ENCODE results near the gene C11orf52.
A peak's percentile ranks its signal among the peaks of the same experiment; 100 is the strongest.
"Not testable (repeated sequence)": the region's sequence is repeated elsewhere in the genome, so short reads cannot be mapped to it uniquely, and the experiment has no call there.

Gene C11orf52

GRCh38 chr11:111913031-111913861 is 5.5 kb upstream of the C11orf52 start:
- no peak for DNase-seq

DNA sequence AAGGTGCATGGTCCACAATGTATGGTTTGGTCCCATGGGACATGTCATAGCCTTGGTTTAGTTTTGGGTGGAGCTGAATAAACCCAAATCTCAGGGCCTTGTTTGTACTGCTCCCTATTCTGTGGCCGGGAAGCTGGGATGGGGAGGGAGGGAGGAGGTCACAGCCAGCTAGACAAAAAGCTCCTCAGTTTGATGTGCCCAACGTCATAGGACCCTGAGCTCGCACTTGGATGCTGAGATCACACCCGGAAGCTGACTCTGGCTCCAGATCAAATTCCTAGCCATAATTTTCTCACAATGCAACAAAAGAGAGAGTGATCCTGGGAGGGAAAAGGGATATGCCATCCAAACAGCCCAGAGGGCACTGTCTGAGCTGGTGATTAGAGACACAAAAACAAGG is 4.7 kb upstream of the C11orf52 start:
- DNase-seq = peak; percentile 8

DNA sequence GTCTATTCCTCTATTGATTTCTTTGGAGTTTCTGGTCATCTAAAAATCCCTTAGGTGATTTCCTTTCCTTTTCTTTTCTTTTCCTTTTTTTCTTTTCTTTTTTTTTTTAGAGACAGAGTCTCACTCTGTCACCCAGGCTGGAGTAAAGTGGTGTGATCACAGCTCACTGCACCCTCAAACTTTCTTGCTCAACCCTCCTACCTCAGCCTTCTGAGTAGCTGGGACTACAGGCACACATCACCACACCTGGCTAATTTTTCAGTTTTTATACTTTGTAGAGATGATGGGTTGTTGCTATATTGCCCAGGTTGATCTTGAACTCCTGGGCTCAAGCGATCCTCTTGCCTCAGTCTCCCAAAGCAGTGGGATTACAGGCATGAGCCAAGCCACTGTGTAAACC is 1.9 kb upstream of the C11orf52 start:
- no peak for DNase-seq

DNA sequence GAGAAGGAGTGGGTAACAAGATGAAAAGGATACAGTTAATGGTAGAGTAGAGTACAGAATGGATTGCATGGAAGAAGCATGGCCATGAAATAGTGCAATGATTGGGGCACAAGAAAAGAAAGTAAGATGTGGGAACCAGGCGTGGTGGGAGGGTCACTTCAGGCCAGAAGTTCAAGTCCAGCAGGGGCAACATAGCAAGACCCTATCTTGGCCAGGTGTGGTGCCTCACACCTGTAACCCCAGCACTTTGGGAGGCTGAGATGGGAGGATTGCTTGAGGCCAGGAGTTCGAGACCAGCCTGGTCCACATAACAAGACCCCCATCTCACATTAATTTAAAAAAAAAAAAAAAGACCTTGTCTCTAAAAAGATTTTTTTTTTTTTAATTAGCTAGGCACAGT is 1.4 kb upstream of the C11orf52 start:
- DNase-seq = no peak

- no peak for DNase-seq
Measured at GRCh38 chr11:111917788-111918187, 925 bp upstream of the C11orf52 start.

DNA sequence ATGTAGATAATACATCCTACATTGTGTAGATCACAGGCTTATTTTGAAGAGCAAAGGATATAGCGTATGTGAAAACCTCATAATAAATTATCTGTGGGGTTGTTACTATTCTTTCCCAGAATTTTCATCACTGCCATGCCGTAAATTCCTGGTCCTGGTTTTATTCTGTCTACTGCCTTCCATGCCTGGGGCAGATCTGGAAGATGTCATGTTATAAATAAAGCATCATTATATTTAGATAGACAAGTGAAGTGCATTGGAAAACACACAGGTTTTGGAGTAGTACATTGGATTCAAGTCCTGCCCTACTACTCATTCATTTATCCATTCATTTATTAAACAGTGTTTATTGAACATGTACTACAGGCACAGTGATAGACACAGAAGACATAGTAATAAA is 2.2 kb downstream of the C11orf52 start:
- DNase-seq = no peak

DNA sequence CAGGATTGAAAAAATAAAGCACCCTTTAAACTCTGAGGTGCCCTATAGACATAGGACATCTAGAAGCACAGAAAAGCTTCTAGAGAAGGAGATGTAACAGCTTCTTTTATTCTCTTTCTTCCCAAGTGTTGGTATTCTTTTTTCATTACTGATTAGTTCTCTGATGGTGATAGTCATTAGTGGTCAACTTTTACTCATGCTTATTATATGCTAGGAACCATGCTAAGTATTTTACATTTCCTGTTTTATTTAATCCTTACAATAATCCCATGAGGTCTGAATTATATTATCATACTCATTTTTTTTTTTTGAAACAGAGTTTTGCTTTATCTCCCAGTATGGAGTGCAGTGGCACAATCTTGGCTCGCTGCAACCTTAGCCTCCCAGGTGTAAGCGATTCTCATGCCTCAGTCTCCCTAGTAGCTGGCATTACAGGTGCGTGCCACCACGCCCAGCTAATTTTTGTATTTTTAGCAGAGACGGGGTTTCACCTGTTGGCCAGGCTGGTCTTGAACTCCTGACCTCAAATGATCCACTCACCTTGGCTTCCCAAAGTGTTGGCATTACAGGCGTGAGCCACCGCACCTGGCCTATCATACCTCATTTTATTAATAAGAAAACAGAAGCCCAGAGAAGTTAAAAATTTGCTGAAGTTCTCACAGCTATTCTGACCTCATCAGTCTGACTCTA is 3.0 kb downstream of the C11orf52 start:
- no peak for DNase-seq

DNA sequence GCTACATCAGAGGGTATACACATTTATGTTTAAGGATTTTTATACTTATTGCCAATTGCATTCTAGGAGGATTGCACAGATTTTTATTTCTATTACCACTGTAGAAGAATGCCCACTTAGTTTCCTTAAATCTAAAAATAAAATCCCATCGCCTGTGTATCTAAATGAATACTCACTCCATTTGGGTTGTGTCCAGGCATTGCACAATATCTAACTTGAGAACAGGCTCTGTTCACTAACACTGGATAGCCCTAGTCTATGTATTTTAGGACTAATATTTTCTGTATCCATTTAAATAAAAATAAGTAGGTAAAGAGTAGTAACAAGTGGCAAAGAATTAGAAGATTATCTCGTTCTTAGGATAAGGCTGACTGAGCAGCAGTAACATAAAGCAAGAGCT is 4.1 kb downstream of the C11orf52 start:
- peak; percentile 71 for DNase-seq

GRCh38 chr11:111923351-111923788 is 4.7 kb downstream of the C11orf52 start:
- no peak for DNase-seq

- DNase-seq = no peak
Measured at GRCh38 chr11:111923951-111924350, 5.2 kb downstream of the C11orf52 start.

- DNase-seq = no peak
Measured at GRCh38 chr11:111925953-111926352, 7.2 kb downstream of the C11orf52 start.

DNA sequence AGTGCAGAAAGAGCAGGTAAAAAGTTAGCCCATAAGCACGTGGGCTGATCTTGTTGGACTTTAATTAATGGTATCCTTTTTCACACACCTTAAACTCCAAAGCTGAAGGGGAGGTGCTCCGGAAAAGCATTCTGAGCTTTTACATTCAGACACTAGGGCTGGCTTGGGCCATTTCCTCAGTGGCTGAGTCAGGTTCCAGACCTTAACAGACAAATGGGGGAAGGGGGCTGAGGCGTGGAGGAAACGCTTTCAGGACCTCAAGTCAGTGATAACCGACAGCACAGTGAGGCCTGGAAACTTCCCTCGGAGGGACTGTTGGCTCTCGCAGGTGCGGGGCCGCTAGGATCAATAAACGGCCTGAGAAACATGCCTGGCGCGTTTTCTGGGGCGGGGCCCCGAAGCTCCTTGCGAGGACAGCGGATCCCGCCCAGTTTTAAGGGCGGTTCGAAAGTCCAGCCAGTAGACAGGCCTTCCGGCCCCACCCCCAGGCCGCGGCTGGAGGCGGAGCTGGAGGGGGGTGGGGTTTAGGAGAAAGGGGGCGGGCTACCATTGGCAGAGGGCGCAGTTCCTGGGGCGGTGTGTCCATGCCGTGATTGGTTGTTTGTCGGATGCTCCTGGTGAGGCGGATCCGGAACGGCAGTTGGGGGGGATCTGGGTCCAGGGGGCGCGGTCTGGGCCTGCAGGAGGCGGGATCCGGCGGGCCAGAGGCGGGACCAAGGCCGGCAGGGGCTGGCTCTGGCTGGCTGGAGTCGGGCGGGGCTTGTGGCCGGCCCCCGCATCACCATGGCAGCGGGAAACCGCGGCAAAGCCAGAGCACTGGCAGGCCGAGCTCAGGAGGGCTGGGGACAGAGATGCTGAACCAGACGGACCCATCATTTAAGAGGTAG is 8.0 kb downstream of the C11orf52 start:
- peak; percentile 98 for DNase-seq

DNA sequence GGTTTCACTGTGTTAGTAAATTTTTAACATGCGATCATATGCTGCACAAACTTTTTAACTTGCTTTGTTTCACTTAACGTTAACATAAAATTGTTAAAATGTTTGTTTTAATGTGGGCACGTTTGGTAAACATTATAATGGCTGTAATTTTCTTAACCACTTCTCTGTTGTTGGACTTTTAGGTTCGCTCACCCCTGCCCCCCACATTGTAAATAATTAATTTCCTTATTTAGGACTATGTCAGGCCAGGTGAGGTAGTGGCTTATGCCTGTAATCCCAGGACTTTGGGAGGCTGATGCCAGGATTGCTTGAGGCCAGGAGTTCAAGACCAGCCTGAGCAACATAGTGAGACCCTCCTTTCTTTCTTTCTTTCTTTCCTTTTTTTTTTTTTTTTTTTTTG is 11.8 kb downstream of the C11orf52 start:
- DNase-seq = no peak

DNA sequence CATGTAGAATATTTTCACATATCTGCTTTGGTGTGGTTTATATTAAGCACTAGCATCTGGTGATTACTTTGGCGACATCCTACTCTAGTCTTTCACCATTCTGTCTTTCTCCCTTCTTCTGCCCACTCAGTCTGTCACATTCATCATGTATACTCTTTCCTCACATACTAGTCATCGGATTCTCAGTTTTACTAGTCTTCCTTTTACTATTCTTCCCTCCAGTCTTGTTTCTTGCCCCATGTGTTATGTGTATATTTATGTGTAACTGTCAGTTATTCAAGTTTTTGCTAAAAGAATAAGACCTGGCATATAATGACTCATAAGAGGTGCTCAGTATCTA is 13.9 kb downstream of the C11orf52 start:
- DNase-seq = no peak

GRCh38 chr11:111933176-111933575 is 14.5 kb downstream of the C11orf52 start:
- DNase-seq = not testable (repeated sequence)

DNA sequence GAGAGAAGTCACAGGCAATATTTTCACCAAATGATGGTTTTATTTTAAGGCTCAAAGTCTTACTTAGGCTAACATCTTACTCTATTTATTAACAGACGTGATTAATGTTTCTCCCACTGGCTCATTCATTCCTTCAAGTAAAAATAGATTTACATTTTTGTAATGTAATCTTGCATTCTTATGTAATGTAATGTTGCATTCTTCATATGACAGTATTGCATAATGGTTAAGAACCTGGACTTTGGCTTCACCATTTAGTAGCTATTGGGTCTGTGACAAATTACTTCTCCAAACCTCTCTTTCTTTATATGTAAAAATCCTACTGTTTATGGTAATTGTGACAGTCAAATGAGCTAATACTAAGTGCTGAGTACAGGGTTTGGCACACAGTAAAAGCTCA is 15.2 kb downstream of the C11orf52 start:
- DNase-seq = no peak

DNA sequence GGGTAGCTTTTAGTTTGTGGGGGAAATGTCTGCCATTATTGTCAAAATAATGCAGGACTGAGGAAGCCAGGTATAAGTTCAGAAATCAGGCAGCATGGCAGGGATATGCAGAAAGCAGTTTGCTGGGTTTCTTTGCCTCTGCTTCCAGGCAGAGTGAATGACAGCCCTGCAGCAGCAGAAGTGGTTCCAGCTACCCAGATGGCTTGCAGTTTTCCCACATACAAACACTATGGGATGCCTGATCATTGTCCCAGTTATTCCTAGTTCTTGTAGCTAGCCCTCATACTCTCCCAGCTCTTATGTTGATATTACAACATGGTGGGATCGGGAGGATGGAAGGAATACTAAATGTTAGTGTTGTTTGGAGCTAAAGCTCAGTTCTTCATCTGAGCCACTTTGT is 15.6 kb downstream of the C11orf52 start:
- no peak for DNase-seq

- no peak for DNase-seq
Measured at GRCh38 chr11:111935317-111936039, 16.8 kb downstream of the C11orf52 start.

DNA sequence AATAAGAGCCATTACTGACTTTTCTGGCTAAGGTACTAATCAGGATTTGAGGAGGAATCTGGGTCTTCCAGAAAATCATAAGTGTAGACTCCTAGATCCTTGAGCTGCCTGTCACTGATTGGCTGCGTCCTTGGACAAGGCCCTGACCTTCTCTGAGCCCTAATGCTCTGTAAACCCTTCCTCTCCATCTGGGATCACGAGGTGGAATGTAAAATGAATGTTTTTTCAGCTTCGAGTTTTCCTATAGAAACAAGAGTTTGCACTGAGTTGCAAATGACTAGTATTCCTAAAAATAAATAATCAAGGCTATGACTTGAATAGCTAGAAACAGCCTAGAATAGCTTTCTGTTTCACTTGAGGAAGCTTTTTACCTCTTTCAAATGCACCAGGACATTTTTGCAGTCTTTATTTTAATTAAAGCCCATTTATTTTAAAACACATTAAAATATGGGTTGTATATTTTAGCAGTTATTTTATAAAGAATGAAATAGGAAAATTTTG is 17.4 kb downstream of the C11orf52 start:
- no peak for DNase-seq

DNA sequence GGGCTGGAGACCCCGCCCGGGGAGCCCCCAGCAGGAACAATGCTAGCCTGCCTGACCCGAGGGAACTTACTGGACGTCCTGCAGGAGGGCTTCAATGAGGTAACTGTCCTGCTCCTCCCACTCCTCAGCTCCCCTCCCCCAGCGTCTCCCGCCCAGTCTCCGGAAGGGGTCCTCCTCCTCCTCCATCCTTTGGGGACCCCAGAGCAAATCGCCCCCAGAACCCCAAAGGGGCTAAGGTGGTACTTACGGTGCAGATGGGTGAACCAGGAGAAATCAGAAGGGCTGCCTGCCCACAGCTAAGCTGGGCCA is 18.7 kb downstream of the C11orf52 start:
- DNase-seq = no peak

DNA sequence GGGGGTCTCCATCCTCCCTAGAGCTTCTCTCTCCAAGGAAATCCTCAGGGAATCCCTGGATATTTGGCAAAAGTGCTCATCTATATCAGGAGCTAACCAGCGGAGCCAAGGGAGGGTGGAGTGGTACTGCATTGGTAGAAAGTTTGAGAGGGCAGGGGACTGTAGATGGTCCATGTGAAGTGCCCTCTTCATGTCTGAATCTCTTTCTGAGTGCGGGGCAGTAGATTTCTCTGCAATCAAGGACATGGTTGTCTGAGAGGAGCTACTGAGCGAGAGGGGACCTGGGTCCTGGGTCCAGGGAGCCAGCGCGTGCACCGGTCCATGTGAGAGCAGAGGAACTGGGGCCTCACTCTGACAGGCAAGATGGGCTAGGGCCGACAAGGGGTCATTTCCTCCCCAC is 19.1 kb downstream of the C11orf52 start:
- no peak for DNase-seq

DNA sequence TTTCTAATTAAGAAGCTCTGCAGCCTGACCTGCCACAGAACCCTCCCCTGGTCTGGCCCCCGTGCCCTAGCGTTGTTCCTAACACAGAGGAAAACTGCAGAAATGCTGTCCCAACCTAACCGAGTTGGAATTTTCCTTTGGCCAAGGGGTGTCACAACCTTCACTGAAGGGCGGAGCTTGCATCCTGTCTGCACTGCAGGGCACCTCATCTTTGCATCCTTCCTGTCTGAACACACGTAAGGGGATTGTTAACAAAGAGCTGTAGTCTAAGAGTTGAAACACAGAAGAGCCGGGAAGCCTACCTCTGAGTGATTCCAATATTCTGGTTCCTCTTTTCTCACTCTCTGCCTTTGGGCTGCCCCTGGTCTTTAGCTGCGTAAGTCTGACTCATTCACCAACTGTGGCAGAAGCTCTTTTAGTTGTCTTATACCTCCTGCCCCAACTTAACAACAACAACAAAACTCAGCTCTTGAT is 20.0 kb downstream of the C11orf52 start:
- DNase-seq = peak; percentile 8
